T-helper 1 cell (primary cell): ENCODE data around the gene RALBP1.
A peak's percentile ranks its signal among the peaks of the same experiment; 100 is the strongest.

Source experiments
- DNase-seq, 5 donors: peaks; one replicate each; pipeline ENCODE4 v3.0.0-alpha.2; 2012 to 2020

The RALBP1 gene

GRCh38 chr18:9513971-9514512 is 38.7 kb downstream of the RALBP1 start:
- DNase-seq: no peak

- peak in 1 of 5 donors; percentile 39 for DNase-seq
Observed at GRCh38 chr18:9516437-9517064, 41.2 kb downstream of the RALBP1 start.

- DNase-seq: peak in 1 of 5 donors; percentile 11
Observed at GRCh38 chr18:9517869-9518268, 42.6 kb downstream of the RALBP1 start.

- no peak for DNase-seq
Observed at GRCh38 chr18:9519399-9519798, 44.1 kb downstream of the RALBP1 start.

GRCh38 chr18:9520666-9521065 is 45.4 kb downstream of the RALBP1 start:
- no peak for DNase-seq

GRCh38 chr18:9521770-9522169 is 46.5 kb downstream of the RALBP1 start:
- no peak for DNase-seq

GRCh38 chr18:9522952-9523351 is 47.6 kb downstream of the RALBP1 start:
- no peak for DNase-seq

- no peak for DNase-seq
Observed at GRCh38 chr18:9526458-9526857, 51.1 kb downstream of the RALBP1 start.

GRCh38 chr18:9530226-9531009 is 55.1 kb downstream of the RALBP1 start:
- DNase-seq: no peak

- DNase-seq: no peak
Observed at GRCh38 chr18:9531791-9532410, 56.6 kb downstream of the RALBP1 start.

GRCh38 chr18:9534844-9535243 is 59.5 kb downstream of the RALBP1 start:
- DNase-seq: no peak

- DNase-seq: no peak
Observed at GRCh38 chr18:9535430-9535991, 60.2 kb downstream of the RALBP1 start.

- no peak for DNase-seq
Observed at GRCh38 chr18:9536354-9537152, 61.2 kb downstream of the RALBP1 start.

GRCh38 chr18:9537677-9538076 is 62.4 kb downstream of the RALBP1 start:
- no peak for DNase-seq

GRCh38 chr18:9539283-9539682 is 64.0 kb downstream of the RALBP1 start:
- no peak for DNase-seq

- DNase-seq: no peak
Observed at GRCh38 chr18:9539938-9540337, 64.6 kb downstream of the RALBP1 start.

- DNase-seq: no peak
Observed at GRCh38 chr18:9542924-9543323, 67.6 kb downstream of the RALBP1 start.

GRCh38 chr18:9545029-9545428 is 69.7 kb downstream of the RALBP1 start:
- no peak for DNase-seq

- no peak for DNase-seq
Observed at GRCh38 chr18:9546468-9546867, 71.2 kb downstream of the RALBP1 start.

- DNase-seq: no peak
Observed at GRCh38 chr18:9547782-9548181, 72.5 kb downstream of the RALBP1 start.

- DNase-seq: no peak
Observed at GRCh38 chr18:9549405-9549804, 74.1 kb downstream of the RALBP1 start.

GRCh38 chr18:9550429-9550828 is 75.1 kb downstream of the RALBP1 start:
- no peak for DNase-seq

- no peak for DNase-seq
Observed at GRCh38 chr18:9552191-9552590, 76.9 kb downstream of the RALBP1 start.
